Panc1 (cell line): ENCODE data around the gene PROK1. TPM values are rescaled to one million over a fixed set of nuclear protein-coding genes. Genes with fewer than 3 reads are reported as not detected.
A peak's percentile ranks its signal among the peaks of the same experiment; 100 is the strongest.

Experiments used
- ATAC-seq: fragments of 200-7000 bp; cut with Tn5 transposase; 2 replicates; pipeline ENCODE4 v1.9.1; 2020; ENCODE audit warnings: mild to moderate bottlenecking, moderate library complexity
- BruUV-seq: library from RNA; stranded (reverse); fragments of 400-500 nt; replicated peaks from 2 replicates; lab custom pipeline; 2021; lab: Mats Ljungman, UMichigan
- CTCF ChIA-PET: fragments of 300-600 bp; sonication (Branson Sonifier 250); formaldehyde crosslinking; loops from one replicate; lab custom pipeline; 2022; ENCODE audit warnings: antibody characterized with exemption; lab: Charles Lee
- POLR2A ChIA-PET: fragments of 300-600 bp; sonication (Branson Sonifier 250); formaldehyde crosslinking; loops from one replicate; lab custom pipeline; 2022; ENCODE audit warnings: antibody characterized with exemption; lab: Charles Lee
- DNase-seq: peaks from one replicate; pipeline ENCODE4 v3.0.0-alpha.2; 2010; ENCODE audit warnings: low read depth, low spot score
- H3K27ac ChIP-seq: 2 replicates; pipeline ENCODE4 v1.5.1; 2011; ENCODE audit warnings: mild to moderate bottlenecking, low read length, inconsistent platforms
- H3K27me3 ChIP-seq: fragments of 200-500 bp; sonication (Bioruptor generic); 2 replicates; pipeline ENCODE4 v1.6.0; 2014; ENCODE audit warnings: low read length, inconsistent platforms; ENCODE audit not compliant: control insufficient read depth, insufficient read depth
- H3K36me3 ChIP-seq: fragments of 200-500 bp; sonication (Bioruptor generic); 2 replicates; pipeline ENCODE4 v1.5.1; 2014; ENCODE audit warnings: inconsistent platforms, mild to moderate bottlenecking, low read length, moderate library complexity; ENCODE audit not compliant: control insufficient read depth, insufficient read depth
- H3K4me1 ChIP-seq: 2 replicates; pipeline ENCODE4 v1.5.1; 2011; ENCODE audit warnings: inconsistent platforms, mild to moderate bottlenecking, low read length, moderate library complexity; ENCODE audit not compliant: control insufficient read depth, insufficient read depth
- H3K4me3 ChIP-seq, 2 experiments: 2 replicates each; pipeline ENCODE4 v1.5.1; 2011 to 2012; ENCODE audit warnings: low read depth in 2 of 2, low read length in 2 of 2, mild to moderate bottlenecking in 2 of 2, inconsistent platforms in 1 of 2, moderate library complexity in 1 of 2
- H3K9me3 ChIP-seq: fragments of 200-500 bp; sonication (Bioruptor generic); 2 replicates; pipeline ENCODE4 v1.5.1; 2014; ENCODE audit warnings: low read depth, mild to moderate bottlenecking, inconsistent platforms, low read length, moderate library complexity; ENCODE audit not compliant: control insufficient read depth, insufficient read depth
- CTCF ChIP-seq: fragments of 450-650 bp; IDR thresholded peaks from 2 replicates; pipeline ENCODE4 v1.5.1; 2017; ENCODE audit warnings: mild to moderate bottlenecking
- POLR2AphosphoS5 ChIP-seq: IDR thresholded peaks from 2 replicates; pipeline ENCODE4 v1.6.1; 2012; ENCODE audit warnings: mild to moderate bottlenecking, low read depth, low read length, moderate library complexity
- REST ChIP-seq, 2 experiments: IDR thresholded peaks; 2 replicates each; pipeline ENCODE4 v1.6.1; 2011 to 2012; ENCODE audit warnings: low read depth in 2 of 2, control low read depth in 1 of 2, low read length in 1 of 2, mild to moderate bottlenecking in 1 of 2, moderate library complexity in 1 of 2; ENCODE audit not compliant: insufficient read depth in 1 of 2
- SIN3A ChIP-seq: IDR thresholded peaks from 2 replicates; pipeline ENCODE4 v1.6.1; 2012; ENCODE audit warnings: low read depth, mild to moderate bottlenecking, low read length, moderate library complexity, borderline replicate concordance; ENCODE audit not compliant: insufficient read depth
- TCF7L2 ChIP-seq: IDR thresholded peaks from 2 replicates; pipeline ENCODE4 v1.6.1; 2011; ENCODE audit warnings: mild to moderate bottlenecking, low read depth, low read length, inconsistent platforms
- in situ Hi-C: cut with HindIII; loops from 2 replicates; pipeline ENCODE4 v1.10.0; 2016; ENCODE audit warnings: low sequenced_read_pairs, low pct_unique_long_range_greater_than_20kb
- intact Hi-C: fragments of 100-400 bp; cut with micrococcal nuclease; formaldehyde crosslinking; loops from one replicate; pipeline ENCODE4 v1.10.0; 2022; ENCODE audit not compliant: unreplicated experiment
- total RNA-seq: library from RNA; stranded (reverse); gene quantifications from one replicate; pipeline ENCODE4 v1.2.1, GENCODE V29; 2021; ENCODE audit not compliant: unreplicated experiment

The PROK1 gene
- total RNA-seq, 1 experiment from 2014 or later: not detected

- Histone ChIP-seq H3K9me3 (no peaks in the 10 kb centered on the region), H3K27ac (no peak overlapping the region), H3K4me1 (no peaks in the 10 kb centered on the region; the same call in 1 of the 2 replicates), H3K36me3 (no peaks in the 10 kb centered on the region), H3K4me3 (no peak overlapping the region), H3K27me3 (peaks cover 4% of the 10 kb centered on the region; the same call in 1 of the 2 replicates)
- no peak for DNase-seq
- intact Hi-C loops: no loop called here
- no TSS peak for BruUV-seq
- CTCF ChIA-PET: no interaction called here
- POLR2A ChIA-PET: no interaction called here
- TF ChIP-seq REST (IDR thresholded peaks at IDR 0.05; ENCODE audit: insufficient read depth in 1 of 2, low read depth in 2 of 2, low read length in 1 of 2) (no peak), SIN3A (no peak)
- in situ Hi-C loops: no loop called here
- ATAC-seq: no peak
Observed at GRCh38 chr1:110433213-110433612, 17.7 kb upstream of the PROK1 start.

- TF ChIP-seq CTCF: no peak
- no peak for TF ChIP-seq POLR2AphosphoS5
- no peak for TF ChIP-seq SIN3A
- no peak for TF ChIP-seq REST (IDR thresholded peaks at IDR 0.05; ENCODE audit: insufficient read depth in 1 of 2, low read depth in 2 of 2, low read length in 1 of 2)
- TF ChIP-seq TCF7L2: no peak
Observed at GRCh38 chr1:110433803-110434202, 17.1 kb upstream of the PROK1 start.

More at GRCh38 chr1:110433803-110434202, 17.1 kb upstream of the PROK1 start:
- BruUV-seq: no TSS peak
- H3K27ac ChIP-seq: no peak overlapping the region
- ChIA-PET CTCF (no interaction called here), POLR2A (no interaction called here)
- ATAC-seq (peak; percentile 79), DNase-seq (no peak)
- in situ Hi-C loops (no loop called here), intact Hi-C loops (no loop called here)
- no peak overlapping the region for H3K4me3 ChIP-seq
- no peaks in the 10 kb centered on the region for H3K36me3 ChIP-seq
- no peaks in the 10 kb centered on the region; the same call in 1 of the 2 replicates for H3K4me1 ChIP-seq
- H3K27me3 ChIP-seq: peaks cover 4% of the 10 kb centered on the region; the same call in 1 of the 2 replicates
- no peaks in the 10 kb centered on the region for H3K9me3 ChIP-seq
